Measurements from ENCODE around the gene VWC2. TPM values are rescaled to one million over a fixed set of nuclear protein-coding genes. Genes with fewer than 3 reads are reported as not detected.

Gene VWC2
- total and polyA plus RNA-seq, 2 donors (not counting 1 experiment from before 2014, with no cell fraction given), result not detected

GRCh38 chr7:49768254-49768653, 5.2 kb upstream of the VWC2 start:
- CTCF ChIA-PET, result no interaction called here
- Histone ChIP-seq H3K4me3 (ENCODE audit: control extremely low read depth in 1 of 5, extremely low read depth in 1 of 5, insufficient read depth in 1 of 5, low read depth in 2 of 5, low read length in 4 of 5) (no peak overlapping the region), H2AFZ (ENCODE audit: insufficient read depth, low read depth, low read length, poor library complexity, severe bottlenecking) (no peak overlapping the region)

GRCh38 chr7:49768835-49769234, 4.6 kb upstream of the VWC2 start:
- no peak for TF ChIP-seq EZH2 (IDR thresholded peaks at IDR 0.05; ENCODE audit: borderline replicate concordance, insufficient read depth, low read depth, low read length, poor library complexity, severe bottlenecking)
- Histone ChIP-seq H3K9me3 (ENCODE audit: control extremely low read depth in 1 of 3, control insufficient read depth in 2 of 3, insufficient read depth in 1 of 3, low read length in 2 of 3) (no peaks in the 10 kb centered on the region), H2AFZ (ENCODE audit: insufficient read depth, low read depth, low read length, poor library complexity, severe bottlenecking) (no peak overlapping the region), H3K27ac (ENCODE audit: low read length in 2 of 2) (no peak overlapping the region), H3K4me1 (ENCODE audit: control insufficient read depth in 2 of 2, insufficient read depth in 2 of 2, low read length in 2 of 2) (peaks cover 0 to 4% of the 10 kb centered on the region in 2 donors), H3K79me2 (ENCODE audit: control insufficient read depth, insufficient read depth, low read length) (no peaks in the 10 kb centered on the region), H4K20me1 (ENCODE audit: control insufficient read depth, insufficient read depth, low read length, poor library complexity, severe bottlenecking) (no peaks in the 10 kb centered on the region), H3K4me3 (ENCODE audit: control extremely low read depth in 1 of 5, extremely low read depth in 1 of 5, insufficient read depth in 1 of 5, low read depth in 2 of 5, low read length in 4 of 5) (no peak overlapping the region), H3K27me3 (replicated peaks in 1 of 4; ENCODE audit: control extremely low read depth in 1 of 4, control insufficient read depth in 3 of 4, insufficient read depth in 4 of 4, low read length in 3 of 4) (peaks cover 0 to 16% (median 9%) of the 10 kb centered on the region in 4 experiments), H3K9ac (ENCODE audit: low read length) (no peak overlapping the region), H3K4me2 (replicated peaks; ENCODE audit: low read depth, low read length, poor library complexity, severe bottlenecking) (no peak overlapping the region), H3K36me3 (replicated peaks in 1 of 2; ENCODE audit: control extremely low read depth in 1 of 2, control insufficient read depth in 1 of 2, extremely low read depth in 1 of 2, insufficient read depth in 2 of 2, low read length in 1 of 2) (no peaks in the 10 kb centered on the region)
- Mint-ChIP-seq H3K27me3 (peaks cover 30% of the 10 kb centered on the region), H3K4me1 (peaks cover 15% of the 10 kb centered on the region), H3K9me3 (ENCODE audit: insufficient read depth) (no peaks in the 10 kb centered on the region), H3K4me3 (no peak overlapping the region), H3K27ac (no peak overlapping the region)
- ATAC-seq (ENCODE audit: low read depth) (no peak), DNase-seq (no peak)
- intact Hi-C loops (cut with micrococcal nuclease), result no loop called here
- CTCF ChIA-PET, result no interaction called here
- POLR2A ChIA-PET, result no interaction called here
- 57% methylated on average over 1 of the region's 3 CpGs for WGBS (ENCODE audit: insufficient coverage)

More at GRCh38 chr7:49768254-49768653, 5.2 kb upstream of the VWC2 start:
- Mint-ChIP-seq H3K27ac (no peak overlapping the region), H3K4me1 (peaks cover 15% of the 10 kb centered on the region), H3K4me3 (no peak overlapping the region), H3K27me3 (peaks cover 29% of the 10 kb centered on the region), H3K9me3 (ENCODE audit: insufficient read depth) (no peaks in the 10 kb centered on the region)
- Histone ChIP-seq H3K36me3 (replicated peaks in 1 of 2; ENCODE audit: control extremely low read depth in 1 of 2, control insufficient read depth in 1 of 2, extremely low read depth in 1 of 2, insufficient read depth in 2 of 2, low read length in 1 of 2) (no peaks in the 10 kb centered on the region), H3K79me2 (ENCODE audit: control insufficient read depth, insufficient read depth, low read length) (no peaks in the 10 kb centered on the region), H3K27me3 (replicated peaks in 1 of 4; ENCODE audit: control extremely low read depth in 1 of 4, control insufficient read depth in 3 of 4, insufficient read depth in 4 of 4, low read length in 3 of 4) (peaks cover 0 to 14% (median 8%) of the 10 kb centered on the region in 4 experiments), H3K9me3 (ENCODE audit: control extremely low read depth in 1 of 3, control insufficient read depth in 2 of 3, insufficient read depth in 1 of 3, low read length in 2 of 3) (no peaks in the 10 kb centered on the region), H4K20me1 (ENCODE audit: control insufficient read depth, insufficient read depth, low read length, poor library complexity, severe bottlenecking) (no peaks in the 10 kb centered on the region), H3K4me2 (replicated peaks; ENCODE audit: low read depth, low read length, poor library complexity, severe bottlenecking) (no peak overlapping the region), H3K27ac (ENCODE audit: low read length in 2 of 2) (no peak overlapping the region), H3K4me1 (ENCODE audit: control insufficient read depth in 2 of 2, insufficient read depth in 2 of 2, low read length in 2 of 2) (peaks cover 0 to 4% of the 10 kb centered on the region in 2 donors), H3K9ac (ENCODE audit: low read length) (no peak overlapping the region)
- intact Hi-C loops (cut with micrococcal nuclease), result no loop called here
- DNase-seq, result no peak
- WGBS (ENCODE audit: insufficient coverage), result 76% methylated on average over 3 of the region's 3 CpGs
- no peak for TF ChIP-seq EZH2 (IDR thresholded peaks at IDR 0.05; ENCODE audit: borderline replicate concordance, insufficient read depth, low read depth, low read length, poor library complexity, severe bottlenecking)
- TF ChIP-seq CTCF (IDR thresholded peaks at IDR 0.05), result no peak
- POLR2A ChIA-PET, result no interaction called here
- ATAC-seq (ENCODE audit: low read depth), result no peak
